22Rv1 (cell line): Measurements from ENCODE around the gene FBXL20.
A peak's percentile ranks its signal among the peaks of the same experiment; 100 is the strongest.

ENCODE experiments used
- H3K27ac ChIP-seq: fragments of 450-650 bp; 2 replicates; pipeline ENCODE4 v1.5.1; 2017
- ZFX ChIP-seq: fragments of 450-650 bp; IDR thresholded peaks from 2 replicates; pipeline ENCODE4 v1.6.1; 2017; ENCODE audit warnings: antibody characterized with exemption, borderline replicate concordance
- TF ChIP-seq, protein P1 (sequence below): fragments of 450-650 bp; IDR thresholded peaks from 2 replicates; pipeline ENCODE4 v1.5.1; 2017; ENCODE audit warnings: mild to moderate bottlenecking

Gene FBXL20

DNA sequence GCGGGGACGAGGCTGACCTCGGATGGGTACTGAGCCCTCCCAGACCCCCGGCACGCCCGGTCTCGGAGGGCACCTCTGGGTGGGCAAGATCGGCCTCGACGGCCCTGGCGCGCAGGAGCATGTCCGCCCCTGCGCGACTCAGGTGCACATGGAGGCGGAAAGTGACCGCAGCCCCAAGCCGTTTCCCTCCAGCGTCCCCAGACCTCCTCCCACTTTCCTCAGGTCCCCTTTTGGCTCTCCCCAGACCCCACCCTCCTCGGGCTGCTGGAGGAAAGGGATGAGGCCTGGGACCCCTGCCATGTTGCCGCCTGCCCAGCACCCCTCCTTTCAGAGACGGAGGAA lies 191.4 kb downstream of the FBXL20 start:
- TF ChIP-seq, protein P1, sequence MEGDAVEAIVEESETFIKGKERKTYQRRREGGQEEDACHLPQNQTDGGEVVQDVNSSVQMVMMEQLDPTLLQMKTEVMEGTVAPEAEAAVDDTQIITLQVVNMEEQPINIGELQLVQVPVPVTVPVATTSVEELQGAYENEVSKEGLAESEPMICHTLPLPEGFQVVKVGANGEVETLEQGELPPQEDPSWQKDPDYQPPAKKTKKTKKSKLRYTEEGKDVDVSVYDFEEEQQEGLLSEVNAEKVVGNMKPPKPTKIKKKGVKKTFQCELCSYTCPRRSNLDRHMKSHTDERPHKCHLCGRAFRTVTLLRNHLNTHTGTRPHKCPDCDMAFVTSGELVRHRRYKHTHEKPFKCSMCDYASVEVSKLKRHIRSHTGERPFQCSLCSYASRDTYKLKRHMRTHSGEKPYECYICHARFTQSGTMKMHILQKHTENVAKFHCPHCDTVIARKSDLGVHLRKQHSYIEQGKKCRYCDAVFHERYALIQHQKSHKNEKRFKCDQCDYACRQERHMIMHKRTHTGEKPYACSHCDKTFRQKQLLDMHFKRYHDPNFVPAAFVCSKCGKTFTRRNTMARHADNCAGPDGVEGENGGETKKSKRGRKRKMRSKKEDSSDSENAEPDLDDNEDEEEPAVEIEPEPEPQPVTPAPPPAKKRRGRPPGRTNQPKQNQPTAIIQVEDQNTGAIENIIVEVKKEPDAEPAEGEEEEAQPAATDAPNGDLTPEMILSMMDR: no peak
- no peak for TF ChIP-seq ZFX
- H3K27ac ChIP-seq: no peak overlapping the region

DNA sequence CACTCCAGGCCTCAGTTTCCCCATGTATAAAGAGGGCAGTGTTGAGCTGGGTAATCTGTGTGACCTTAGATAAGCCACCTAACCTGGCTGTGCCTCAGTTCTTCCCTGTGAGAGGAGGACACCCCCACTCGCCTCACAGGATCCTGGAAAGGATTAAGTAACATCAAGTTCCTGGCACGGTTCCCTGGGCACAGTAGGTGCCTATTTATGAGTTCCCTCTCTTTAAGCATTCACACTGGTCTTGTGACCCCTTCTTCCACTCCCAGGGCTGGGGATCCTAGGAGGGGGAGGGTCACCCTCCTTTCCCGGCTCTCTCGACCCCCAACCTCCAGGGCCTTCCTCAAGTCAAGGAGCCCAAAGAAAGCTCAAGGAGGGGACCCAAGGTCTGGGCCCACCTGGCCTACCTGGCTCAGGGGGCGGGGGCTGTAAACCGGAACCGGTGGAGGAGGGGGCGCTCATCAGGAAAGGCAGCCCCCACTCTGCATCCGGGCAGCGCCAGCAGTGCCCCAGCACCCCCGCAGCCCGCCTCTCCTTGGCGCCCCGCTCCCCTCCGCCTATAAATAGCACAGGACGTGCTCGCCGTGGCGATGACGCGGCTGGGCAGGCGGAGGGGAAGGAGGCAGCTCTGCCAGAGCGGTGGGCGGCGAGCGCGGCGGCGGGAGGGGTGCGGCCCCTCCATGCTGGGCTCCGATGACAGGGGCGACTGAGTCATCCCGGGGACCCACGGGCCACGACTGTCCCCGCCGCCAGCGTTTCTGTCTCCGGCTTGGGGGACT lies 191.9 kb downstream of the FBXL20 start:
- TF ChIP-seq, protein P1: no peak
- no peak for TF ChIP-seq ZFX
- H3K27ac ChIP-seq: no peak overlapping the region

DNA sequence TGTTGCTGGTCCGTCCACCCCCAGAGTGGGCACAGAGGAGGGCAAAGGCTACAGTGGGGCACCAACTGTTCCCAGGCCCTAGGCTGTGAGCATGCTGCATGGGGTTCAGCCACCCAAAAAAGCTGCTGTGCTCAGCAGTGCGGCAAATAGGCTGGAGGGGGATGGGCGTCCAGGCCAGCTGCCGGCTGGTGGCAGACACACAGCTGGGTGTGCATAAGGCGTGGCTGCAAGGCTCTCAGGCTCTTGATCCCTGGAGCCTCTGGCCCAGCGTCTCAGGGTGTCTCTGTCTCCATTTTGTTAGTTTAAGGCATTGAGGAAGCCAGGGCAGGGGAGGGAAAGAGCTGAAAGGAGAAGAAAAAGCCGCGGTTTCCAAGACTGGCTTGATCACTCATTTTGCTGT lies 192.5 kb downstream of the FBXL20 start:
- H3K27ac ChIP-seq: no peak overlapping the region
- TF ChIP-seq, protein P1: no peak
- no peak for TF ChIP-seq ZFX

DNA sequence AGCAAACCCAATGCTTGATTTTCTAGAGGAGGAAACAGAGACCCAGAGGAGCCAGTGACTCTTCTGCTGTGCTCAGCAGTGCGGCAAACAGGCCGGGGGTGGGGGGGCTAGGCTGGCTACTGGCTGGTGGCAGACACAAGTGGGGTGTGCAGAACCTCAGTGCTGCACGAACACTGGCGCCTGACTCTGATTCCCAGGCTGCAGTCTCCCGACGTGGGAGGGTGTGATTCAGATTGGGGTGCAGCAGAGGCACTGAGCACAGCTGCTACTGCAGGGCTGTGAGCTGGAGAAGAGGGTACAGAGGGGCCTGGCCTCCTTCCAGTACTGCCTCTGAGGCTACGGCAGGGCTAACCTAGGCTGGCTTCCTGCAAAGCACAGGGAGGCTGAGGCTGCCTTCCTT lies 193.3 kb downstream of the FBXL20 start:
- no peak overlapping the region for H3K27ac ChIP-seq
- no peak for TF ChIP-seq ZFX
- TF ChIP-seq, protein P1: no peak

DNA sequence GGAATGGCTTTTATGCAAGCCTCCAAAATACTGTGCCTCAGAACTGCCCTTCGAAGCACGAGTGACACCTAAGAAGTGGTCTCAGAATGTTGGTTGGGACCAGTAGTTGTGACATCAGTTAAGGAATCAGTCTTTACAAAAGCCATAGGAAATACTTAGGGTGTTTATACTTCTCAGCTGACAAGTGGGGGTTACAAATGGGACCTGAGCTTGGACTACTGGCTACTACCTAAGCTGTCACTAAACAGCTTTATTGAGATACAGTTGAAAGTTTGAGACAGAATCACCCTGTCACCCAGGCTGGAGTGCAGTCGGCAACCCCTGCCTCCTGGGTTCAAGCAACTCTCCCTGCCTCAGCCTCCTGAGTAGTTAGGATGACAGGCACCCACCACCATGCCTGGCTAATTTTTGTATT lies 196.3 kb downstream of the FBXL20 start:
- no peak overlapping the region for H3K27ac ChIP-seq
- TF ChIP-seq, protein P1: no peak
- TF ChIP-seq ZFX: no peak

DNA sequence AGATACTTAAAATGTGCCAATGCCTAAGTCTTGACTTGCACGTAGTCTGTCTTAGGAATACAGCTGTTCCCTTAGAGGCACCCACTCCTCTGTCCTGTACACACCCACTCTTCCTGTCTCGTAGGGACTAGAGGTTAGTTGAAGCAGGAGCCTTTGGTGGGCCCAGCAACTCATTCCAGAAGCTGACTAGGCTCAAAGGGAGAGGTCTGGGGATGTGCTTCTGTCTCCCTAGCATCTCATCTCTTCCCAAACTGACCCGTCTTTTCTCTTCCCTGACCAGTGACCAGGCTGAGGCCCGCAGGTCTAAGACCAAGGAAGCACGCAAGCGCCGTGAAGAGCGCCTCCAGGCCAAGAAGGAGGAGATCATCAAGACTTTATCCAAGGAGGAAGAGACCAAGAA lies 197.2 kb downstream of the FBXL20 start:
- no peak for TF ChIP-seq ZFX
- TF ChIP-seq, protein P1: no peak
- H3K27ac ChIP-seq: 0 out of 2 replicates have a peak overlapping the region, but pooled peaks have one; percentile 15
